Astrocyte (in vitro differentiated cells and primary cell): ENCODE measurements around the gene GABRR3. TPM values are rescaled to one million over a fixed set of nuclear protein-coding genes. Genes with fewer than 3 reads are reported as not detected.

Experiments
- DNase-seq: peaks from one replicate; pipeline ENCODE4 v3.0.0-alpha.2; 2010; ENCODE audit warnings: low read depth
- FAIRE-seq: peaks from 2 replicates; lab custom pipeline; 2011; peaks lifted over from hg19 to GRCh38; lab: Jason Lieb, UNC
- H2AFZ ChIP-seq: 2 replicates; pipeline ENCODE4 v1.6.0; 2012; ENCODE audit warnings: low read depth, low read length, inconsistent platforms
- H3K27ac ChIP-seq: 2 replicates; pipeline ENCODE4 v1.5.1; 2011; ENCODE audit warnings: low read depth, low read length, inconsistent platforms
- H3K27me3 ChIP-seq: 2 replicates; pipeline ENCODE4 v1.6.0; 2011; ENCODE audit warnings: low read length, inconsistent platforms; ENCODE audit not compliant: insufficient read depth
- H3K36me3 ChIP-seq: 2 replicates; pipeline ENCODE4 v1.5.1; 2011; ENCODE audit warnings: low read length, inconsistent platforms; ENCODE audit not compliant: insufficient read depth
- H3K4me1 ChIP-seq: 2 replicates; pipeline ENCODE4 v1.5.1; 2011; ENCODE audit warnings: low read length, inconsistent platforms; ENCODE audit not compliant: insufficient read depth
- H3K4me2 ChIP-seq: 2 replicates; pipeline ENCODE4 v1.6.0; 2012; ENCODE audit warnings: low read length, inconsistent platforms
- H3K4me3 ChIP-seq: 2 replicates; pipeline ENCODE4 v1.5.1; 2011; ENCODE audit warnings: low read depth, mild to moderate bottlenecking, low read length, inconsistent platforms; ENCODE audit not compliant: insufficient read depth
- H3K79me2 ChIP-seq: 2 replicates; pipeline ENCODE4 v1.6.0; 2012; ENCODE audit warnings: mild to moderate bottlenecking, low read length, inconsistent platforms; ENCODE audit not compliant: insufficient read depth
- H3K9ac ChIP-seq: 2 replicates; pipeline ENCODE4 v1.6.0; 2012; ENCODE audit warnings: mild to moderate bottlenecking, low read length, inconsistent platforms
- H3K9me3 ChIP-seq: 2 replicates; pipeline ENCODE4 v1.5.1; 2012; ENCODE audit warnings: low read depth, mild to moderate bottlenecking, low read length, inconsistent platforms; ENCODE audit not compliant: insufficient read depth
- H4K20me1 ChIP-seq: 2 replicates; pipeline ENCODE4 v1.6.0; 2012; ENCODE audit warnings: low read length, inconsistent platforms; ENCODE audit not compliant: insufficient read depth
- H3K27ac Mint-ChIP-seq: one replicate; pipeline ENCODE4 v1.8.0; 2021; ENCODE audit warnings: mild to moderate bottlenecking, mixed read lengths; ENCODE audit not compliant: unreplicated experiment
- H3K27me3 Mint-ChIP-seq: one replicate; pipeline ENCODE4 v1.8.0; 2021; ENCODE audit warnings: low read depth, mixed read lengths; ENCODE audit not compliant: unreplicated experiment
- H3K36me3 Mint-ChIP-seq: one replicate; pipeline ENCODE4 v1.8.0; 2021; ENCODE audit warnings: low read depth, mixed read lengths; ENCODE audit not compliant: unreplicated experiment
- H3K4me1 Mint-ChIP-seq: one replicate; pipeline ENCODE4 v1.8.0; 2021; ENCODE audit warnings: low read depth, mixed read lengths; ENCODE audit not compliant: unreplicated experiment
- H3K4me3 Mint-ChIP-seq: one replicate; pipeline ENCODE4 v1.8.0; 2021; ENCODE audit warnings: mild to moderate bottlenecking, moderate library complexity, mixed read lengths; ENCODE audit not compliant: unreplicated experiment
- H3K9me3 Mint-ChIP-seq: one replicate; pipeline ENCODE4 v1.8.0; 2021; ENCODE audit warnings: mild to moderate bottlenecking, mixed read lengths; ENCODE audit not compliant: unreplicated experiment
- CTCF ChIP-seq: IDR thresholded peaks from 2 replicates; pipeline ENCODE4 v1.5.1; 2011; ENCODE audit warnings: low read depth, mild to moderate bottlenecking, inconsistent platforms, low read length, moderate library complexity; ENCODE audit not compliant: insufficient read depth
- EZH2 ChIP-seq: IDR thresholded peaks from 2 replicates; pipeline ENCODE4 v1.6.1; 2012; ENCODE audit warnings: mild to moderate bottlenecking, low read length, inconsistent platforms; ENCODE audit not compliant: insufficient read depth
- total RNA-seq: library from RNA; stranded (reverse); gene quantifications from 2 replicates; pipeline ENCODE4 v1.2.1, GENCODE V29; 2021

GABRR3 gene
- total RNA-seq, 1 donor from 2014 or later: not detected

GRCh38 chr3:97954228-97954827, 80.8 kb downstream of the GABRR3 start:
- Mint-ChIP-seq H3K36me3 (peaks cover 12% of the 10 kb centered on the region), H3K27me3 (no peaks in the 10 kb centered on the region), H3K9me3 (no peaks in the 10 kb centered on the region), H3K4me3 (no peak overlapping the region), H3K27ac (no peak overlapping the region), H3K4me1 (no peaks in the 10 kb centered on the region)
- Histone ChIP-seq H3K4me3 (no peak overlapping the region), H3K4me2 (no peak overlapping the region), H3K9ac (no peak overlapping the region), H4K20me1 (peaks cover 12% of the 10 kb centered on the region), H2AFZ (no peak overlapping the region), H3K9me3 (no peaks in the 10 kb centered on the region), H3K36me3 (peaks cover 30% of the 10 kb centered on the region), H3K27me3 (no peaks in the 10 kb centered on the region), H3K27ac (no peak overlapping the region), H3K79me2 (no peaks in the 10 kb centered on the region), H3K4me1 (peaks cover 10% of the 10 kb centered on the region)
- no peak for DNase-seq
- FAIRE-seq: no peak
- TF ChIP-seq CTCF (no peak), EZH2 (no peak)

- Histone ChIP-seq H3K4me2 (no peak overlapping the region), H2AFZ (no peak overlapping the region), H3K4me3 (no peak overlapping the region), H3K27ac (no peak overlapping the region), H3K36me3 (peaks cover 41% of the 10 kb centered on the region), H3K27me3 (no peaks in the 10 kb centered on the region), H3K4me1 (no peaks in the 10 kb centered on the region), H3K79me2 (no peaks in the 10 kb centered on the region), H3K9ac (no peak overlapping the region), H4K20me1 (peaks cover 13% of the 10 kb centered on the region), H3K9me3 (no peaks in the 10 kb centered on the region)
- Mint-ChIP-seq H3K36me3 (peaks cover 18% of the 10 kb centered on the region), H3K27me3 (no peaks in the 10 kb centered on the region), H3K27ac (no peak overlapping the region), H3K9me3 (no peaks in the 10 kb centered on the region), H3K4me1 (peaks cover 4% of the 10 kb centered on the region), H3K4me3 (no peak overlapping the region)
- TF ChIP-seq EZH2 (no peak), CTCF (no peak)
- FAIRE-seq (no peak), DNase-seq (no peak)
Measured at GRCh38 chr3:97952872-97953271, 82.2 kb downstream of the GABRR3 start.

- H3K27ac ChIP-seq: no peak overlapping the region
- H3K27me3 ChIP-seq: no peaks in the 10 kb centered on the region
- no peaks in the 10 kb centered on the region for H3K4me1 ChIP-seq
- Mint-ChIP-seq H3K4me1 (peaks cover 4% of the 10 kb centered on the region), H3K27me3 (no peaks in the 10 kb centered on the region), H3K27ac (no peak overlapping the region), H3K4me3 (no peak overlapping the region), H3K36me3 (peaks cover 18% of the 10 kb centered on the region), H3K9me3 (no peaks in the 10 kb centered on the region)
- no peak overlapping the region for H3K9ac ChIP-seq
- H3K36me3 ChIP-seq: peaks cover 41% of the 10 kb centered on the region
- peaks cover 9% of the 10 kb centered on the region for H4K20me1 ChIP-seq
- no peak overlapping the region for H3K4me2 ChIP-seq
- H3K4me3 ChIP-seq: no peak overlapping the region
- H2AFZ ChIP-seq: no peak overlapping the region
- no peak for DNase-seq
- no peak for FAIRE-seq
- H3K79me2 ChIP-seq: no peaks in the 10 kb centered on the region
- H3K9me3 ChIP-seq: no peaks in the 10 kb centered on the region
- TF ChIP-seq CTCF (no peak), EZH2 (no peak)
Measured at GRCh38 chr3:97952280-97952679, 82.8 kb downstream of the GABRR3 start.
